GM12875 (cell line): ENCODE data around the gene TDRD5.

Experiments used
- H3K4me3 ChIP-seq: one replicate; pipeline ENCODE4 v1.5.1; 2011; ENCODE audit warnings: low read depth, low read length, control low read depth
- CTCF ChIP-seq: IDR thresholded peaks from 2 replicates; pipeline ENCODE4 v1.5.1; 2011; ENCODE audit warnings: low read depth, mild to moderate bottlenecking, control low read depth, inconsistent platforms, low read length, moderate library complexity, borderline replicate concordance; ENCODE audit not compliant: insufficient read depth

TDRD5 gene

GRCh38 chr1:179714159-179714558, 122.5 kb downstream of the TDRD5 start:
- no peak overlapping the region for H3K4me3 ChIP-seq
- TF ChIP-seq CTCF: no peak

GRCh38 chr1:179714623-179715022, 123.0 kb downstream of the TDRD5 start:
- H3K4me3 ChIP-seq: no peak overlapping the region
- TF ChIP-seq CTCF: no peak

- no peak overlapping the region for H3K4me3 ChIP-seq
- no peak for TF ChIP-seq CTCF
Observed at GRCh38 chr1:179719272-179719671, 127.6 kb downstream of the TDRD5 start.

GRCh38 chr1:179728271-179728670, 136.6 kb downstream of the TDRD5 start:
- H3K4me3 ChIP-seq: no peak overlapping the region
- TF ChIP-seq CTCF: no peak

- TF ChIP-seq CTCF: no peak
- no peak overlapping the region for H3K4me3 ChIP-seq
Observed at GRCh38 chr1:179729881-179730280, 138.2 kb downstream of the TDRD5 start.

GRCh38 chr1:179731643-179732042, 140.0 kb downstream of the TDRD5 start:
- no peak overlapping the region for H3K4me3 ChIP-seq
- TF ChIP-seq CTCF: no peak
